HepG2 (cell line): ENCODE results near the gene DICER1. TPM values are rescaled to one million over a fixed set of nuclear protein-coding genes. Genes with fewer than 3 reads are reported as not detected.

Source experiments
- ATAC-seq: fragments of 200-7000 bp; cut with Tn5 transposase; 3 replicates; pipeline ENCODE4 v1.9.1; 2020; ENCODE audit warnings: mild to moderate bottlenecking, moderate library complexity
- BruUV-seq: library from RNA; stranded (reverse); fragments of 400-500 nt; replicated peaks from 2 replicates; lab custom pipeline; 2021; lab: Mats Ljungman, UMichigan
- CTCF ChIA-PET: fragments of 300-600 bp; formaldehyde crosslinking; extraction: SDS; loops from one replicate; lab custom pipeline; 2021; ENCODE audit warnings: low total read pairs, inconsistent platforms, low intra/inter-chr PET ratio; lab: Yijun Ruan, JAX
- POLR2A ChIA-PET: fragments of 350-600 bp; sonication (Branson Sonifier 250); formaldehyde crosslinking; loops from one replicate; lab custom pipeline; 2020; ENCODE audit warnings: antibody characterized with exemption, inconsistent platforms; lab: Yijun Ruan, JAX
- DNase-seq: peaks from one replicate; pipeline ENCODE4 v3.0.0-alpha.2; 2015; ENCODE audit warnings: low spot score
- FAIRE-seq: peaks from 3 replicates; lab custom pipeline; 2011; peaks lifted over from hg19 to GRCh38; lab: Jason Lieb, UNC
- H2AFZ ChIP-seq: one replicate; pipeline ENCODE4 v1.6.1; 2011; ENCODE audit warnings: low read length, inconsistent platforms
- H3K27ac ChIP-seq: fragments of 300-600 bp; 3 replicates; pipeline ENCODE4 v1.8.0; 2011; ENCODE audit warnings: mixed run types, mild to moderate bottlenecking, mixed read lengths, low read length, inconsistent platforms; ENCODE audit not compliant: insufficient read depth; ENCODE audit errors: extremely low read length
- H3K27me3 ChIP-seq, 2 experiments: fragments of 200-600 bp in 1 of 2; 2 replicates in 1 of 2; 3 replicates in 1 of 2; pipeline versions ENCODE4 v1.6.0 to v1.8.0; 2011; ENCODE audit warnings: low read length in 2 of 2, mild to moderate bottlenecking in 2 of 2, moderate library complexity in 2 of 2, inconsistent platforms in 1 of 2; ENCODE audit not compliant: insufficient read depth in 2 of 2, control insufficient read depth in 1 of 2
- H3K36me3 ChIP-seq, 2 experiments: fragments of 200-600 bp in 1 of 2; replicated peaks in 1 of 2; 2 replicates in 1 of 2; 3 replicates in 1 of 2; pipeline versions ENCODE4 v1.5.1 to v1.8.0; 2011; ENCODE audit warnings: low read length in 2 of 2, inconsistent platforms in 1 of 2; ENCODE audit not compliant: insufficient read depth in 2 of 2, control insufficient read depth in 1 of 2
- H3K4me1 ChIP-seq: 2 replicates; pipeline ENCODE4 v1.5.1; 2012; ENCODE audit warnings: low read length, inconsistent platforms; ENCODE audit not compliant: insufficient read depth
- H3K4me2 ChIP-seq: 2 replicates; pipeline ENCODE4 v1.6.0; 2011; ENCODE audit warnings: low read depth, low read length, inconsistent platforms
- H3K4me3 ChIP-seq, 3 experiments: fragments of 200-600 bp in 1 of 3; sonication (generic), shearing (Covaris generic) in 1 of 3; replicated peaks in 1 of 3; 2 replicates each; pipeline ENCODE4 v1.5.1; 2011 to 2016; ENCODE audit warnings: low read length in 3 of 3, inconsistent platforms in 2 of 3, low read depth in 2 of 3, mild to moderate bottlenecking in 2 of 3, control low read depth in 1 of 3, mixed read lengths in 1 of 3; ENCODE audit not compliant: insufficient read depth in 1 of 3
- H3K79me2 ChIP-seq: one replicate; pipeline ENCODE4 v1.6.1; 2011; ENCODE audit warnings: low read length, inconsistent platforms; ENCODE audit not compliant: insufficient read depth
- H3K9ac ChIP-seq: 2 replicates; pipeline ENCODE4 v1.6.0; 2011; ENCODE audit warnings: mild to moderate bottlenecking, low read depth, low read length, inconsistent platforms; ENCODE audit not compliant: insufficient read depth
- H3K9me3 ChIP-seq: 2 replicates; pipeline ENCODE4 v1.5.1; 2012; ENCODE audit warnings: mild to moderate bottlenecking, low read length
- H4K20me1 ChIP-seq: 2 replicates; pipeline ENCODE4 v1.6.0; 2011; ENCODE audit warnings: inconsistent platforms, mild to moderate bottlenecking, low read length, moderate library complexity; ENCODE audit not compliant: insufficient read depth
- AHDC1 ChIP-seq: sonication (generic); formaldehyde crosslinking; IDR thresholded peaks from 2 replicates; pipeline ENCODE4 v1.5.1; 2020; ENCODE audit warnings: mild to moderate bottlenecking, missing genetic modification reagents, borderline replicate concordance
- HIVEP1 ChIP-seq: sonication (generic); formaldehyde crosslinking; IDR thresholded peaks from 2 replicates; pipeline ENCODE4 v1.4.0; 2020; ENCODE audit warnings: mild to moderate bottlenecking, missing genetic modification reagents
- HOXA7 ChIP-seq: sonication (generic); formaldehyde crosslinking; IDR thresholded peaks from 2 replicates; pipeline ENCODE4 v1.8.1; 2022; ENCODE audit warnings: mild to moderate bottlenecking, missing genetic modification reagents, moderate library complexity
- KLF6 ChIP-seq: IDR thresholded peaks from 2 replicates; pipeline ENCODE4 v1.8.0; 2016; ENCODE audit warnings: missing biosample characterization, missing genetic modification reagents
- MBD4 ChIP-seq: IDR thresholded peaks from 2 replicates; pipeline ENCODE4 v1.6.1; 2012; ENCODE audit warnings: low read length, inconsistent platforms, borderline replicate concordance
- MIER2 ChIP-seq: IDR thresholded peaks from 2 replicates; pipeline ENCODE4 v1.6.1; 2016; ENCODE audit warnings: missing biosample characterization, missing genetic modification reagents
- NFYB ChIP-seq: sonication (generic); formaldehyde crosslinking; IDR thresholded peaks from 2 replicates; pipeline ENCODE4 v1.4.0; 2020; ENCODE audit warnings: missing genetic modification reagents
- NR2F1 ChIP-seq, 2 experiments: fragments of 450-650 bp in 1 of 2; formaldehyde crosslinking in 1 of 2; IDR thresholded peaks; 2 replicates each; pipeline versions ENCODE4 v1.5.0 to v1.6.1; 2016 to 2020; ENCODE audit warnings: mild to moderate bottlenecking in 1 of 2, missing compliant biosample characterization in 1 of 2, missing genetic modification reagents in 1 of 2, moderate library complexity in 1 of 2
- POGK ChIP-seq: sonication (generic); formaldehyde crosslinking; conservative IDR thresholded peaks from 2 replicates; pipeline ENCODE4 v1.8.0; 2022; ENCODE audit warnings: mild to moderate bottlenecking, moderate library complexity, missing genetic modification reagents
- RBM22 ChIP-seq: fragments of 200-400 bp; formaldehyde crosslinking; optimal IDR thresholded peaks from 2 replicates; pipeline ENCODE3; 2017; ENCODE audit warnings: mild to moderate bottlenecking, low read length, moderate library complexity
- SP1 ChIP-seq, 2 experiments: fragments of 450-650 bp in 1 of 2; sonication (generic) in 1 of 2; formaldehyde crosslinking in 1 of 2; IDR thresholded peaks; 2 replicates each; pipeline versions ENCODE4 v1.4.0 to v1.6.1; 2016 to 2020; ENCODE audit warnings: missing genetic modification reagents in 1 of 2
- TCF7 ChIP-seq: sonication (generic); IDR thresholded peaks from 2 replicates; pipeline ENCODE4 v1.6.1; 2016; ENCODE audit warnings: antibody characterized with exemption, low read depth
- ZNF275 ChIP-seq: sonication (generic); formaldehyde crosslinking; IDR thresholded peaks from 2 replicates; pipeline ENCODE4 v1.8.0; 2022; ENCODE audit warnings: missing genetic modification reagents, mild to moderate bottlenecking, inconsistent platforms, borderline replicate concordance
- ZNF317 ChIP-seq: sonication (generic); formaldehyde crosslinking; IDR thresholded peaks from 2 replicates; pipeline ENCODE4 v1.5.0; 2020; ENCODE audit warnings: mild to moderate bottlenecking, missing genetic modification reagents
- ZNF691 ChIP-seq: sonication (generic); formaldehyde crosslinking; IDR thresholded peaks from 2 replicates; pipeline ENCODE4 v1.4.0; 2020; ENCODE audit warnings: missing genetic modification reagents, low read depth, mild to moderate bottlenecking, borderline replicate concordance
- ZNF776 ChIP-seq: sonication (generic); formaldehyde crosslinking; IDR thresholded peaks from 2 replicates; pipeline ENCODE4 v1.4.0; 2020; ENCODE audit warnings: mild to moderate bottlenecking, missing genetic modification reagents
- WGBS: methylation state at CpG from one replicate; pipeline ENCODE4 v1.1.6; 2017; ENCODE audit warnings: low lambda C conversion rate; 5-methylcytosine and 5-hydroxymethylcytosine counted together
- in situ Hi-C: cut with HindIII; loops from 2 replicates; pipeline ENCODE4 v1.10.0; 2017; ENCODE audit warnings: low pct_unique_long_range_greater_than_20kb; ENCODE audit not compliant: extremely low pct_ligation_motif_present
- intact Hi-C: fragments of 100-400 bp; cut with micrococcal nuclease; formaldehyde crosslinking; loops from one replicate; pipeline ENCODE4 v1.10.0; 2022; ENCODE audit not compliant: unreplicated experiment
- polyA plus RNA-seq, 8 experiments: library from polyadenylated mRNA; depleted of rRNA in 3 of 8; stranded (reverse) in 7 of 8; unstranded in 1 of 8; fragments of >200 nt; fragmentation: Illumina TruSeq in 4 of 8; extraction: Trizol in 4 of 8; gene quantifications; 2 replicates each; pipeline versions ENCODE4 v1.2.1 to v1.2.3, GENCODE V29; 2011 to 2016; ENCODE audit warnings: low read depth in 4 of 8, missing spikeins in 1 of 8, mixed read lengths in 1 of 8; ENCODE audit not compliant: insufficient read depth in 1 of 8
- total RNA-seq, 5 experiments: library from RNA; depleted of rRNA; stranded (reverse); fragments of >200 nt; fragmentation: Illumina TruSeq; extraction: Trizol; gene quantifications; 2 replicates each; pipeline ENCODE4 v1.2.3, GENCODE V29; 2016; ENCODE audit warnings: low read depth in 1 of 5

DICER1 gene
- total and polyA plus RNA-seq, 2 of the 13 experiments (the other 11 are each of a cell fraction or from before 2014, with no cell fraction given), result 31.8 to 61.9 TPM

GRCh38 chr14:95141684-95142083 lies 15.6 kb downstream of the DICER1 start:
- no peak overlapping the region for H3K9ac ChIP-seq
- peaks cover 97% of the 10 kb centered on the region for H3K79me2 ChIP-seq
- no peak overlapping the region for H2AFZ ChIP-seq
- no peak overlapping the region for H3K4me3 ChIP-seq
- 36% methylated on average over 1 of the region's 1 CpG for WGBS
- intact Hi-C loops (no loop called here), in situ Hi-C loops (no loop called here)
- peaks cover 18% of the 10 kb centered on the region for H4K20me1 ChIP-seq
- no TSS peak for BruUV-seq
- ChIA-PET POLR2A (no interaction called here), CTCF (no interaction called here)
- H3K36me3 ChIP-seq, result 0 out of 5 replicates have a peak, but pooled peaks cover 0 to 5% of the 10 kb centered on the region in 2 experiments
- peaks cover 26% of the 10 kb centered on the region for H3K4me1 ChIP-seq
- FAIRE-seq, result no peak
- H3K4me2 ChIP-seq, result no peak overlapping the region
- DNase-seq, result no peak
- ATAC-seq, result no peak
- H3K27ac ChIP-seq, result no peak overlapping the region
- H3K27me3 ChIP-seq, result no peaks in the 10 kb centered on the region
- H3K9me3 ChIP-seq, result peaks cover 14% of the 10 kb centered on the region; the same call in 1 of the 2 replicates
- no peak for TF ChIP-seq ZNF776
- TF ChIP-seq HIVEP1 (CRISPR knock-in tag), result no peak
- TF ChIP-seq ZNF275 (CRISPR knock-in tag), result no peak
- no peak for TF ChIP-seq MIER2 (CRISPR knock-in tag)
- TF ChIP-seq HOXA7 (CRISPR knock-in tag), result no peak
- no peak for TF ChIP-seq MBD4
- no peak for TF ChIP-seq AHDC1 (CRISPR knock-in tag)
- no peak for TF ChIP-seq NR2F1 (CRISPR knock-in tag; IDR thresholded peaks at IDR 0.05)
- no peak for TF ChIP-seq KLF6 (CRISPR knock-in tag)
- no peak for TF ChIP-seq RBM22
- TF ChIP-seq ZNF317, result no peak
- no peak for TF ChIP-seq POGK (CRISPR knock-in tag)
- no peak for TF ChIP-seq NFYB (CRISPR knock-in tag)
- no peak for TF ChIP-seq TCF7
- TF ChIP-seq SP1 (IDR thresholded peaks at IDR 0.05), result no peak
- TF ChIP-seq SP1 (CRISPR knock-in tag; IDR thresholded peaks at IDR 0.05), result no peak
- no peak for TF ChIP-seq ZNF691
